PC-3 (cell line): Measurements from ENCODE around the gene ECE1.

Experiments
- EZH2 ChIP-seq: fragments of 300-600 bp; sonication (generic); IDR thresholded peaks from one replicate; pipeline ENCODE4 v1.6.1; 2017; ENCODE audit warnings: antibody characterized with exemption, mild to moderate bottlenecking, low read length; ENCODE audit not compliant: unreplicated experiment
- EZH2phosphoT487 ChIP-seq: fragments of 300-600 bp; sonication (generic); IDR thresholded peaks from 2 replicates; pipeline ENCODE4 v1.6.1; 2018; ENCODE audit warnings: mild to moderate bottlenecking, antibody characterized with exemption, low read length, borderline replicate concordance
- TF ChIP-seq, protein P1 (sequence below): fragments of 300-600 bp; sonication (generic); conservative IDR thresholded peaks from 2 replicates; pipeline ENCODE4 v1.5.1; 2017; ENCODE audit warnings: antibody characterized with exemption, low read depth, mild to moderate bottlenecking, low read length

DNA sequence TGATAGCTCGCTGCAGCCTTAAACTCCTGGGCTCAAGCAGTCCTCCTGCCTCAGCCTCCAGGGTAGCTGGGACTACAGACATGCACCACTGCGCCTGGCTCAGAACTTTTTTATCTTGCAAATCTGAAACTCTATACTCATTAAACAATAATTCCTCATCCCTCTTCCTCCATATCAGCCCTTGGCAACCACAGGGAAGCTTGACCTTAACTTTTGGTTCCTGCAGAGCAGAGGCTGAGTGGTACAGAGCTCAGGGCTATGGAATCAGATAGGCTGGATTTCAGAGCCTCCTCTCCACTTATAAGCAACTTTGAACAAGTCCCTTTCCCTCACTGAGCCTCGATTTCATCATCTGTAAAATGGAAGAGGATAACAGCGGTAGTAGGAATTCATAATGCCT, 47.4 kb downstream of the ECE1 start:
- TF ChIP-seq, protein P1, sequence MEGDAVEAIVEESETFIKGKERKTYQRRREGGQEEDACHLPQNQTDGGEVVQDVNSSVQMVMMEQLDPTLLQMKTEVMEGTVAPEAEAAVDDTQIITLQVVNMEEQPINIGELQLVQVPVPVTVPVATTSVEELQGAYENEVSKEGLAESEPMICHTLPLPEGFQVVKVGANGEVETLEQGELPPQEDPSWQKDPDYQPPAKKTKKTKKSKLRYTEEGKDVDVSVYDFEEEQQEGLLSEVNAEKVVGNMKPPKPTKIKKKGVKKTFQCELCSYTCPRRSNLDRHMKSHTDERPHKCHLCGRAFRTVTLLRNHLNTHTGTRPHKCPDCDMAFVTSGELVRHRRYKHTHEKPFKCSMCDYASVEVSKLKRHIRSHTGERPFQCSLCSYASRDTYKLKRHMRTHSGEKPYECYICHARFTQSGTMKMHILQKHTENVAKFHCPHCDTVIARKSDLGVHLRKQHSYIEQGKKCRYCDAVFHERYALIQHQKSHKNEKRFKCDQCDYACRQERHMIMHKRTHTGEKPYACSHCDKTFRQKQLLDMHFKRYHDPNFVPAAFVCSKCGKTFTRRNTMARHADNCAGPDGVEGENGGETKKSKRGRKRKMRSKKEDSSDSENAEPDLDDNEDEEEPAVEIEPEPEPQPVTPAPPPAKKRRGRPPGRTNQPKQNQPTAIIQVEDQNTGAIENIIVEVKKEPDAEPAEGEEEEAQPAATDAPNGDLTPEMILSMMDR: no peak
- no peak for TF ChIP-seq EZH2
- no peak for TF ChIP-seq EZH2phosphoT487
